ENCODE measurements around the gene SAC3D1. TPM values are rescaled to one million over a fixed set of nuclear protein-coding genes. Genes with fewer than 3 reads are reported as not detected.

The SAC3D1 gene
- total RNA-seq, 1 donor from 2014 or later: 32.3 TPM

DNA sequence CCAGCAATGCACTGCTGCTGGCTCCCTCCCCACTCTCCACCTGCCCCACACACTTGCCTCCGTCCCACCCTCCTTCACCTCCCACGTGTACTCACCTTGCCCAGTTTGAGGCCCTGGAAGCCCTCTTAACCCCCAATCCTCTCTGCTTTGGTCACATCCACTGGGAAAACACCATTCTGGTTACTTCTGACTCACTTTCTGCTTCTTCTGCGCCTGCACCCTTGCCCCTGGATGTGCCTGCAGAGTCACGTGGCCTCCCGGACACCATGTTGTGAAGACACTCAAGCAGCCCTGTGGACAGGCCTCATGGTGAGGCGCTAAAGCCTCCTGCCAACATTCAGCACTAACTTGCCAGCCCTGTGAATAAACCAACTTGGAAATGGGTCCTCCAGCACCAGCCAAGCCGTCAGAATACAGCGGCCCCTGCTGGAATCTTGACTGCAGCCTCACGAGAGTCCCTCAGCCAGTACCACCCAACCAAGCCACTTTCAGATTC is 20.0 kb downstream of the SAC3D1 start:
- Mint-ChIP-seq H3K27ac (ENCODE audit: unreplicated experiment) (no peak overlapping the region), H3K4me3 (no peak overlapping the region), H3K9me3 (no peaks in the 10 kb centered on the region)

DNA sequence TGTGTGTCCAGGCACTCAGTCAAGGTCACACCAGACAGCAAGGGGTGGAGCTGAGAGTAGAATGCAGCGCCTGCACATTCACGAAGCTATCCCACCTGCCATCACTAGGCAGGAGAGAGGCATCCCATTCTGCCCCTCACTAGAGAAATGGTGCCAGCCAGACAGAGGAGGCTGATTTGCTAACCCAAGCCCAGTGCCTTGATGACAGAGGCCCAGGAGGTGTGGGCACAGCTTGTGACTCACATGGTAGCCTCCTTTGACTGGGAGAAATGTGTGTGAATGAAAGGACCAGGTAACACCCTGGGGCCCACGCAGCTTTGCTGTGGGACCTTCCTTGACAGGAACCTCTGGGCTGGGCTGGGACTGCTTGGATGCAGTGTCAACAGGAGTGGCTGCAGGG is 22.5 kb downstream of the SAC3D1 start:
- Mint-ChIP-seq H3K4me1 (no peaks in the 10 kb centered on the region), H3K27ac (ENCODE audit: unreplicated experiment) (no peak overlapping the region), H3K27me3 (ENCODE audit: low read depth) (peaks cover 9% of the 10 kb centered on the region), H3K36me3 (ENCODE audit: low read depth) (no peaks in the 10 kb centered on the region), H3K4me3 (no peak overlapping the region), H3K9me3 (no peaks in the 10 kb centered on the region)
- TF ChIP-seq, protein P1, sequence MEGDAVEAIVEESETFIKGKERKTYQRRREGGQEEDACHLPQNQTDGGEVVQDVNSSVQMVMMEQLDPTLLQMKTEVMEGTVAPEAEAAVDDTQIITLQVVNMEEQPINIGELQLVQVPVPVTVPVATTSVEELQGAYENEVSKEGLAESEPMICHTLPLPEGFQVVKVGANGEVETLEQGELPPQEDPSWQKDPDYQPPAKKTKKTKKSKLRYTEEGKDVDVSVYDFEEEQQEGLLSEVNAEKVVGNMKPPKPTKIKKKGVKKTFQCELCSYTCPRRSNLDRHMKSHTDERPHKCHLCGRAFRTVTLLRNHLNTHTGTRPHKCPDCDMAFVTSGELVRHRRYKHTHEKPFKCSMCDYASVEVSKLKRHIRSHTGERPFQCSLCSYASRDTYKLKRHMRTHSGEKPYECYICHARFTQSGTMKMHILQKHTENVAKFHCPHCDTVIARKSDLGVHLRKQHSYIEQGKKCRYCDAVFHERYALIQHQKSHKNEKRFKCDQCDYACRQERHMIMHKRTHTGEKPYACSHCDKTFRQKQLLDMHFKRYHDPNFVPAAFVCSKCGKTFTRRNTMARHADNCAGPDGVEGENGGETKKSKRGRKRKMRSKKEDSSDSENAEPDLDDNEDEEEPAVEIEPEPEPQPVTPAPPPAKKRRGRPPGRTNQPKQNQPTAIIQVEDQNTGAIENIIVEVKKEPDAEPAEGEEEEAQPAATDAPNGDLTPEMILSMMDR (conservative IDR thresholded peaks at IDR 0.05): no peak
- DNase-seq (ENCODE audit: low read depth, low spot score): no peak

More for the DNA sequence above, 20.0 kb downstream of the SAC3D1 start:
- Mint-ChIP-seq H3K36me3 (ENCODE audit: low read depth) (no peaks in the 10 kb centered on the region), H3K27me3 (ENCODE audit: low read depth) (peaks cover 9% of the 10 kb centered on the region), H3K4me1 (no peaks in the 10 kb centered on the region)
- no peak for DNase-seq (ENCODE audit: low read depth, low spot score)
- TF ChIP-seq, protein P1 (conservative IDR thresholded peaks at IDR 0.05): peak; percentile 29

DNA sequence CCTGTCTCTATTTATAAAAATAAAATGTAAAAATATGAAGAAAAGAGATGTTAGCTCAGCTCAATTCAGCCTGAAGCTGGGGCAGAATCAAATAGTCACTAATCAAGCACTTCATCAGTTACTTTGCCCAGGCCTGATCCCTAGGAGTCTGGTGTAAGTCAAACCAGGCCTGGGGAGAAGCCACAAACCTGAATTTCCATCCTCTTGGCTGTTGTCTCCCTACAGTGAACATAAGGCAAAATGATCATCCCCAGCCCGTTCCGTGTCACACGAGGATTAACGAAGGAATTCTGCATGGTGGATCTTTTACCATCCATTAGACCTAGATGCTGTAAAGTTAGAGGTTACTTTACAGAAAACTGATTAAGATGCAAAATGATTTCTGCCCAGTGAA is 23.8 kb downstream of the SAC3D1 start:
- Mint-ChIP-seq H3K27me3 (ENCODE audit: low read depth) (peaks cover 5% of the 10 kb centered on the region), H3K36me3 (ENCODE audit: low read depth) (no peaks in the 10 kb centered on the region), H3K4me3 (no peak overlapping the region), H3K9me3 (no peaks in the 10 kb centered on the region), H3K4me1 (no peaks in the 10 kb centered on the region), H3K27ac (ENCODE audit: unreplicated experiment) (no peak overlapping the region)
- DNase-seq (ENCODE audit: low read depth, low spot score): no peak
- TF ChIP-seq, protein P1 (conservative IDR thresholded peaks at IDR 0.05): no peak

DNA sequence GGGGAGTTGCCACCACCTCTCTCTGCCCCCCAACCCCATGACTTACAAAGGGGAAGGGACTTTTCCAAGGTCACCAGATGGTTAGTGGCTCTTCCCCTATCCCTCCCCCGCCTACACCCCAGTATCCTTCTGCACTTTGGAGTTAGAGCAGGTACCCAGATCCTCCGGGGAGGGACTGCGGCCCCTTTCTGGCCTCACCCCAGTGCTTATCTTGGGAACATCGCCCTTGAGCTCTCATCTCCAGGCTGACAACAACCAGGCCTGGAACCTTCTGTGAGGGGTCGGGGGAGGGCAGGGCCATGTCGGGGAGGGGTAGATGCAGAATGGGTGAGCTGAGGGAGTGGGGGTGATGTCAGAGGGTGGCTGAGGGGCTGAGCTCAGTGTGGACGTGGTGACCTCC is 24.8 kb downstream of the SAC3D1 start:
- Mint-ChIP-seq H3K36me3 (ENCODE audit: low read depth) (no peaks in the 10 kb centered on the region), H3K9me3 (no peaks in the 10 kb centered on the region), H3K4me3 (no peak overlapping the region), H3K4me1 (no peaks in the 10 kb centered on the region), H3K27me3 (ENCODE audit: low read depth) (peaks cover 3% of the 10 kb centered on the region), H3K27ac (ENCODE audit: unreplicated experiment) (no peak overlapping the region)
- no peak for DNase-seq (ENCODE audit: low read depth, low spot score)
- TF ChIP-seq, protein P1 (conservative IDR thresholded peaks at IDR 0.05): no peak

DNA sequence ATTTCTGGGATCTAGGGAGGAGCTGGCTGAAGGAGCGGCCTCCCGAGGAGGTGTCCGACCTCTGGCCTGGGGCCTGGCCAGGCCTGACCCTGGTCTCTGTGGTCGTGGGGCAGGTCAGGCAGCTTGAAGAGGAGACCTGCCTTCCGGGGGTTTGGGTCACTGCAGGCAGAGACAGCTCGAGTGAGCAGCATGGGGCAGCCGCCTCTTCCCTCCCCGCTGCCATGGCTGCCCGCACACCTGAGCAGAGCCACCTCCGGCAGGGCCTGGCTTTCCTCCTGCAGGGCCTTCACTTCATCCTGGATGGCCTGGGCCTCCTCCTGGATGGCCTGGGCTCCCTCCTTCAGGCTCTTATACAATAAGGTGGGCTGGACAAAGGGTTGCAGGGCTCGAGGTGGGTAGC is 25.3 kb downstream of the SAC3D1 start:
- H3K27me3 Mint-ChIP-seq (ENCODE audit: low read depth): no peaks in the 10 kb centered on the region
- TF ChIP-seq, protein P1 (conservative IDR thresholded peaks at IDR 0.05): no peak
- H3K9me3 Mint-ChIP-seq: no peaks in the 10 kb centered on the region
- H3K4me3 Mint-ChIP-seq: no peak overlapping the region
- H3K4me1 Mint-ChIP-seq: no peaks in the 10 kb centered on the region
- no peaks in the 10 kb centered on the region for H3K36me3 Mint-ChIP-seq (ENCODE audit: low read depth)
- no peak overlapping the region for H3K27ac Mint-ChIP-seq (ENCODE audit: unreplicated experiment)
- DNase-seq (ENCODE audit: low read depth, low spot score): no peak
